DOHH2 (cell line): ENCODE data around the gene HDAC4.

Experiments used
- H3F3A ChIP-seq: fragments of 200-600 bp; sonication (generic), shearing (Covaris generic); 2 replicates; pipeline ENCODE4 v1.6.0; 2016; ENCODE audit warnings: antibody characterized with exemption, mild to moderate bottlenecking; ENCODE audit not compliant: control insufficient read depth, insufficient read depth
- H3K27ac ChIP-seq: fragments of 200-600 bp; sonication (generic); 2 replicates; pipeline ENCODE4 v1.5.1; 2014; ENCODE audit warnings: low read depth, mild to moderate bottlenecking, low read length, moderate library complexity
- H3K27me3 ChIP-seq: fragments of 200-600 bp; sonication (generic); 2 replicates; pipeline ENCODE4 v1.6.1; 2014; ENCODE audit warnings: mild to moderate bottlenecking, low read length, mixed read lengths; ENCODE audit not compliant: control insufficient read depth
- H3K36me3 ChIP-seq: fragments of 200-600 bp; sonication (generic); 2 replicates; pipeline ENCODE4 v1.6.1; 2014; ENCODE audit warnings: mild to moderate bottlenecking, low read length, moderate library complexity, mixed read lengths; ENCODE audit not compliant: control insufficient read depth
- H3K4me1 ChIP-seq: fragments of 200-600 bp; sonication (generic); 2 replicates; pipeline ENCODE4 v1.6.1; 2014; ENCODE audit warnings: mild to moderate bottlenecking, low read length, mixed read lengths; ENCODE audit not compliant: control insufficient read depth
- H3K4me2 ChIP-seq: fragments of 200-600 bp; sonication (generic); 2 replicates; pipeline ENCODE4 v1.6.0; 2014; ENCODE audit warnings: mild to moderate bottlenecking, low read length, moderate library complexity
- H3K4me3 ChIP-seq: fragments of 200-600 bp; sonication (generic); 2 replicates; pipeline ENCODE4 v1.5.1; 2014; ENCODE audit warnings: mild to moderate bottlenecking, low read length, mixed read lengths
- H3K79me2 ChIP-seq: fragments of 200-600 bp; sonication (generic); 2 replicates; pipeline ENCODE4 v1.6.1; 2014; ENCODE audit warnings: mild to moderate bottlenecking, low read length, mixed read lengths; ENCODE audit not compliant: control insufficient read depth
- H3K9me2 ChIP-seq: fragments of 200-600 bp; sonication (generic); replicated peaks from 2 replicates; pipeline ENCODE4 v1.6.1; 2014; ENCODE audit warnings: mild to moderate bottlenecking, low read length, mixed read lengths; ENCODE audit not compliant: control insufficient read depth
- H3K9me3 ChIP-seq: fragments of 200-600 bp; sonication (generic); 2 replicates; pipeline ENCODE4 v1.6.1; 2014; ENCODE audit warnings: antibody characterized with exemption, low read length, mixed read lengths; ENCODE audit not compliant: control insufficient read depth, insufficient read depth
- H4K20me1 ChIP-seq: fragments of 200-600 bp; sonication (generic); 2 replicates; pipeline ENCODE4 v1.6.0; 2014; ENCODE audit warnings: low read depth, mild to moderate bottlenecking, antibody characterized with exemption, low read length, moderate library complexity; ENCODE audit not compliant: control insufficient read depth, insufficient read depth
- CTCF ChIP-seq: fragments of 200-600 bp; sonication (generic); IDR thresholded peaks from one replicate; pipeline ENCODE4 v1.5.1; 2014; ENCODE audit warnings: antibody characterized with exemption, mild to moderate bottlenecking, low read depth, low read length; ENCODE audit not compliant: poor library complexity, severe bottlenecking
- EZH2phosphoT487 ChIP-seq: fragments of 200-600 bp; sonication (generic); IDR thresholded peaks from 2 replicates; pipeline ENCODE4 v1.6.1; 2017; ENCODE audit warnings: borderline replicate concordance, mild to moderate bottlenecking, antibody characterized with exemption, low read length, moderate library complexity, mixed read lengths

HDAC4 gene

GRCh38 chr2:239431536-239431935, 30.7 kb upstream of the HDAC4 start:
- H3K9me2 ChIP-seq, result no peaks in the 10 kb centered on the region
- H4K20me1 ChIP-seq, result no peaks in the 10 kb centered on the region
- H3K27ac ChIP-seq, result no peak overlapping the region
- no peaks in the 10 kb centered on the region for H3K4me1 ChIP-seq
- H3K4me2 ChIP-seq, result no peak overlapping the region
- no peaks in the 10 kb centered on the region for H3K79me2 ChIP-seq
- no peak overlapping the region for H3K4me3 ChIP-seq
- peaks cover 3% of the 10 kb centered on the region; the same call in 1 of the 2 replicates for H3K27me3 ChIP-seq
- no peaks in the 10 kb centered on the region for H3K36me3 ChIP-seq
- TF ChIP-seq CTCF (no peak), EZH2phosphoT487 (no peak)
- no peaks in the 10 kb centered on the region for H3F3A ChIP-seq
- no peaks in the 10 kb centered on the region for H3K9me3 ChIP-seq

- Histone ChIP-seq H3F3A (no peaks in the 10 kb centered on the region), H3K9me2 (no peaks in the 10 kb centered on the region), H3K79me2 (no peaks in the 10 kb centered on the region), H3K4me1 (no peaks in the 10 kb centered on the region), H3K9me3 (no peaks in the 10 kb centered on the region), H3K27me3 (peaks cover 3% of the 10 kb centered on the region; the same call in 1 of the 2 replicates), H3K36me3 (no peaks in the 10 kb centered on the region), H3K4me3 (no peak overlapping the region), H3K4me2 (no peak overlapping the region), H3K27ac (no peak overlapping the region), H4K20me1 (no peaks in the 10 kb centered on the region)
- TF ChIP-seq EZH2phosphoT487 (no peak), CTCF (no peak)
These were observed 28.9 kb upstream of the HDAC4 start for GRCh38 chr2:239429473-239430350.

- Histone ChIP-seq H3K9me2 (no peaks in the 10 kb centered on the region), H3K27ac (no peak overlapping the region), H3K79me2 (no peaks in the 10 kb centered on the region), H3K27me3 (no peaks in the 10 kb centered on the region), H3K4me3 (no peak overlapping the region), H3F3A (no peaks in the 10 kb centered on the region), H3K36me3 (no peaks in the 10 kb centered on the region), H4K20me1 (no peaks in the 10 kb centered on the region), H3K4me2 (no peak overlapping the region), H3K4me1 (no peaks in the 10 kb centered on the region), H3K9me3 (no peaks in the 10 kb centered on the region)
- no peak for TF ChIP-seq CTCF
- no peak for TF ChIP-seq EZH2phosphoT487
These were observed 24.8 kb upstream of the HDAC4 start for GRCh38 chr2:239425631-239426030.
